Measurements from ENCODE around the gene C17orf114.

GRCh38 chr17:4802228-4802627 is at the start of gene C17orf114:
- TF ChIP-seq, protein P1, sequence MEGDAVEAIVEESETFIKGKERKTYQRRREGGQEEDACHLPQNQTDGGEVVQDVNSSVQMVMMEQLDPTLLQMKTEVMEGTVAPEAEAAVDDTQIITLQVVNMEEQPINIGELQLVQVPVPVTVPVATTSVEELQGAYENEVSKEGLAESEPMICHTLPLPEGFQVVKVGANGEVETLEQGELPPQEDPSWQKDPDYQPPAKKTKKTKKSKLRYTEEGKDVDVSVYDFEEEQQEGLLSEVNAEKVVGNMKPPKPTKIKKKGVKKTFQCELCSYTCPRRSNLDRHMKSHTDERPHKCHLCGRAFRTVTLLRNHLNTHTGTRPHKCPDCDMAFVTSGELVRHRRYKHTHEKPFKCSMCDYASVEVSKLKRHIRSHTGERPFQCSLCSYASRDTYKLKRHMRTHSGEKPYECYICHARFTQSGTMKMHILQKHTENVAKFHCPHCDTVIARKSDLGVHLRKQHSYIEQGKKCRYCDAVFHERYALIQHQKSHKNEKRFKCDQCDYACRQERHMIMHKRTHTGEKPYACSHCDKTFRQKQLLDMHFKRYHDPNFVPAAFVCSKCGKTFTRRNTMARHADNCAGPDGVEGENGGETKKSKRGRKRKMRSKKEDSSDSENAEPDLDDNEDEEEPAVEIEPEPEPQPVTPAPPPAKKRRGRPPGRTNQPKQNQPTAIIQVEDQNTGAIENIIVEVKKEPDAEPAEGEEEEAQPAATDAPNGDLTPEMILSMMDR (IDR thresholded peaks at IDR 0.05; ENCODE audit: low read depth, low read length) = no peak
- TF ChIP-seq POLR2A (IDR thresholded peaks at IDR 0.05; ENCODE audit: extremely low read depth, insufficient read length) = no peak
- no peak for TF ChIP-seq MYC (IDR thresholded peaks at IDR 0.05; ENCODE audit: low read depth, low read length)

Data from NB4 (cell line).